Measurements from ENCODE around the gene ATAD1.
"Not testable (repeated sequence)": the region's sequence is repeated elsewhere in the genome, so short reads cannot be mapped to it uniquely, and the experiment has no call there.

ATAD1 gene

GRCh38 chr10:87842776-87843497 lies 24.9 kb upstream of the ATAD1 start:
- H3K27ac ChIP-seq, result no peak overlapping the region
- TF ChIP-seq CTCF (conservative IDR thresholded peaks at IDR 0.05), result no peak

- no peak for TF ChIP-seq CTCF (conservative IDR thresholded peaks at IDR 0.05)
- no peak overlapping the region for H3K27ac ChIP-seq
Measured at GRCh38 chr10:87842220-87842641, 24.2 kb upstream of the ATAD1 start.

GRCh38 chr10:87841186-87841585 lies 23.2 kb upstream of the ATAD1 start:
- TF ChIP-seq CTCF (conservative IDR thresholded peaks at IDR 0.05), result no peak
- no peak overlapping the region for H3K27ac ChIP-seq

GRCh38 chr10:87838650-87839049 lies 20.6 kb upstream of the ATAD1 start:
- TF ChIP-seq CTCF (conservative IDR thresholded peaks at IDR 0.05), result no peak
- H3K27ac ChIP-seq, result no peak overlapping the region

- no peak overlapping the region for H3K27ac ChIP-seq
- no peak for TF ChIP-seq CTCF (conservative IDR thresholded peaks at IDR 0.05)
Measured at GRCh38 chr10:87837445-87837844, 19.4 kb upstream of the ATAD1 start.

- H3K27ac ChIP-seq, result no peak overlapping the region
- no peak for TF ChIP-seq CTCF (conservative IDR thresholded peaks at IDR 0.05)
Measured at GRCh38 chr10:87836098-87836497, 18.1 kb upstream of the ATAD1 start.

- no peak overlapping the region for H3K27ac ChIP-seq
- TF ChIP-seq CTCF (conservative IDR thresholded peaks at IDR 0.05), result no peak
Measured at GRCh38 chr10:87829986-87830729, 12.1 kb upstream of the ATAD1 start.

GRCh38 chr10:87829051-87829450 lies 11.0 kb upstream of the ATAD1 start:
- H3K27ac ChIP-seq, result not testable (repeated sequence)

Data from VCaP (cell line).